DMS53 (cell line): ENCODE measurements around the gene SRCIN1.

Experiments used
- DNase-seq: peaks from one replicate; lab custom pipeline; 2025; lab: John Stamatoyannopoulos, UW

The SRCIN1 gene

GRCh38 chr17:38598536-38598935, 7.2 kb downstream of the SRCIN1 start:
- peak; percentile 96 for DNase-seq

DNA sequence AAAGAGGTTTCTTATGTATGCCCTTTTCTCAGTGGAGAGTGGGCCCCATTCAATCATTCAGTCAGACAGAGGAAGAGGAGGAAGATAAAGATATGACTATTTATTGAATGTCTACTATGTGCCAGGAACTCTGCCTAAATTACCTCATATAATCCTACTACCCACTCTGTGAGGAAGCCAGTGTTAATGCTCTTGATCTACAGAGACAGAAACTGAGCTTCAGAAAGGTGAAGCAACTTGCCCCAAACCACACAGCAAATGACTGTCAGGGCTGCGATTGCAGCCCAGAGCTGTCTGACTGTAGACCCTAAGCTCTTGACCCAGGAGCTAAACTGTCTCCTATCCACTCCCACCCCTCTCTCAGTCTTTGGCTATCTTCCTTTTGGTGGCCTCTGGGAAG, 8.4 kb downstream of the SRCIN1 start:
- no peak for DNase-seq

DNA sequence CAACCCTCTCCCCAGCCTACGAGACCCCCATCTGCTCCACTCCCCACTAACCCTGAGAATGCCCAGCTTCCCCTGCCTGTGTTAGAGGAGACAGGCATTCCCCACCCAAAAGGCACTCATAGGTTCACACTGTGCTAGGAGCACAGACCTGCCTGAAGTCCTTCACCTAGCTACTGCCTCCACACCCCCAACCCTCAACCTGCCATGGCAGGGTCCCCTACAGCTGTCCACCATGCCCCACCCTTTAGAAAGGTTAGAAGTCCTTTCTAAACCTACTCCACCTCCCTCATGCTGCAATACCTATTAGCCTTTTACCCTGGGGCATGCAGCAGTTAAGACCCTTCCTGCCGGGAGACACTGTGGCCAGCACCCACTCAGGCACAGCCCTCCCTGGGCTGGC, 9.1 kb downstream of the SRCIN1 start:
- no peak for DNase-seq

- DNase-seq = no peak
Measured at GRCh38 chr17:38595892-38596291, 9.9 kb downstream of the SRCIN1 start.

GRCh38 chr17:38594152-38594551, 11.6 kb downstream of the SRCIN1 start:
- no peak for DNase-seq

DNA sequence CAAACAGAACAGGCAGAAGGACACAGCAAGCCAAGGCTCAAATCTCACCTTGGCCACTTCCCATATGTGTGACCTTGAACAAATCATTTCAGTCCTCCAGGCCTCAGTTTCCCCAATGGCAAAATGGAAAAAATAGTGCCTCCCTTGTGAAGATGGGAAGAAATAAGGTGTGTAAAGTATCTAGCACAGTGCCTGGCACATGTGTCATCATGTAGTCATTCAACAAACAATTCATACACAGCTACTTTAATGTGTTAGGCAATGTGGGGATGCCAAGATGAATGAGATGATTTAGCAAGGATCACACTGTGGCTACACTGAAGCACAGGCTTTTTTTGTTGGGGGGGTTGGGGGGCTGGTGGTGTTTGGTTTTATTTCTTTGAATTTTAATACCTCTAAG, 13.3 kb downstream of the SRCIN1 start:
- DNase-seq = no peak

DNA sequence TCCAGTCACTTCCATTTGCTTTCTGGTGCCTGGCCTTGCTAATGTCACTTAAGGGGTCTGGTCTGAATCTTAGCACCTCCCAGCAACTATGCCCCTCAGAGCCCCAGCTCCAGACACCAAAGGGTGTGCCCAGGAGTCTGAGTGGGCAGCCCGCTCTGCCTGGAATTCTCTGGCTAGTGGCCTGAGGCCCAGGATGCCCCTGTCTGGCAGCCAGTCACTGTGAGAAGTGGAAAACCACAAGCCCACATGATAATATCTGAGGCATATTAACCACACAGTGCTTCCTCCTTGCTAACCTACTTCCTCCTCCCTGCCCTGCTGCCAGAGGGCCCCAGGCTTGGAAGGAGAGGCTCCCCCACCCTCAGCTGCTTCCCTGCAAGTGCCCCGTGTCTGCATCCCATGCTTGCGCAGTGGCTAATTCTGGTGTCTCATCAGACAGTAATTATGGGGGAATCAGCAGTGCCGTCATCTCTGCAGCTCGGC, 14.0 kb downstream of the SRCIN1 start:
- DNase-seq = no peak

DNA sequence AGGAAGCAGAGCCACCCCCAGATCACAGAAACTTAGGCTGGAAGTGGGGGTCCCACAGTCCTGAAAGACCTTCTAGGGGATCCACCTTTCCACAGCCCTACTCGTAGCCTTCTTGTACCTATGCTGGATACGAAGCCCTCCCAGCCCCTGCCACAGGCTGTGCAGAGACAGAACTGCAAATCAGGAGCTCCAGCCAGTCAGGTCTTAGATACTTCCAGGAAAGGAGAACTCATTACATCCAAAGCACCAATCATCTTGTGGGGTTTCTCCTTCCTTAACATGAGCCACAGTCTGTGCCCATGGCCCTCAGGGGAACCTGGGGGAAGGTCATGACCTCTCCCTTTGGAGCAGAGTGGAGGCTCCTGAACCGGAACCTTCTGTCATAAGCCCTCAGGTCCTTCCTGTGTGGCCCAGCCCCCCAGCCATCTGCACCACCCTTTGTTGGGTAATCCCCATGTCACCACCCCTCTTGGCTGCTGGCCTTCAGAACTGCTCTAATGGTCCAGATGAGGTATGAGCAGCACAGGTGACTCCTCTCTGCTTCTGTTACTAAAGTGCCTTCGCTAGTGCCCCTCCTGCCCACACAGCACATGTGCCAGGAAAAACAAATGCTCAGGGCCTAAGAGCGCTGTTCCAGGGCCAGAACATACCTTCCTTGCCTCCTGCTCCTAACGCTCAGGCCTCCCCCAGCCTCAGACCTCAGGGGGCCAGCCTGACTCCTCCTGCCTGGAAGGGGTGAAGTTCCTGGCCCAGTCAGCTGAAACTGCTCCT, 14.6 kb downstream of the SRCIN1 start:
- DNase-seq = no peak

DNA sequence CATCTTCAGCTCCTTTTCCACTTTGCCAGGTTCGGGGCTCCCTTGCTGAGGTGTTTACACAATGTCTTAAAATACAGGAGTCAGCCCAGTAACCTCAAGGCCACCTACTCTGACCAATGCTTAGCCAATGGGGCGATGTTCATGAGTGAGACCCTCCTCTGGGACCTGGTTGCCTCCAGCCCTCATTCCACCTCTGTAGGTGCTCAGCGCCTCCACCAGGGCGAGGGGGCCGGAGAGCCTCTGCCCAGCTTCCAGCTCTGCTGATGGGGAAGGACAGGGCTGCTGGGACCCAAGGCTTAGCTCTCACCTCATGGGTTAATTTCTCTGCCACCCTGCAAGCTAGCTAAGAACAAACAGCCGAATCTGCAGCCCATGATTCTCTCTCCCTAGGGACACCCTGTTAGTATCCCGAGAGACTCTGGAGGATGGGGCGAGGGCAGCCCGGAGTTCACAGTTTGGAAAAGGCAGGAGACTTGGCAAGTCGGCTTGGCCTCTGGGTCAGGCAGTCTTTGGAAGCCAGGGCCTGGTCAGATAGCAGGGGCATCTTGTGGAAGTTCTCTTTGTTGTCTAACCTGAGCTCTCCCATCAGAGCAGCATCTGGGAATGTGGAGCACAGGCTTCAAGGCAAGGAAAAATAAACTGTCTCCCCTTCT, 16.2 kb downstream of the SRCIN1 start:
- DNase-seq = no peak

- no peak for DNase-seq
Measured at GRCh38 chr17:38588788-38589174, 17.0 kb downstream of the SRCIN1 start.

DNA sequence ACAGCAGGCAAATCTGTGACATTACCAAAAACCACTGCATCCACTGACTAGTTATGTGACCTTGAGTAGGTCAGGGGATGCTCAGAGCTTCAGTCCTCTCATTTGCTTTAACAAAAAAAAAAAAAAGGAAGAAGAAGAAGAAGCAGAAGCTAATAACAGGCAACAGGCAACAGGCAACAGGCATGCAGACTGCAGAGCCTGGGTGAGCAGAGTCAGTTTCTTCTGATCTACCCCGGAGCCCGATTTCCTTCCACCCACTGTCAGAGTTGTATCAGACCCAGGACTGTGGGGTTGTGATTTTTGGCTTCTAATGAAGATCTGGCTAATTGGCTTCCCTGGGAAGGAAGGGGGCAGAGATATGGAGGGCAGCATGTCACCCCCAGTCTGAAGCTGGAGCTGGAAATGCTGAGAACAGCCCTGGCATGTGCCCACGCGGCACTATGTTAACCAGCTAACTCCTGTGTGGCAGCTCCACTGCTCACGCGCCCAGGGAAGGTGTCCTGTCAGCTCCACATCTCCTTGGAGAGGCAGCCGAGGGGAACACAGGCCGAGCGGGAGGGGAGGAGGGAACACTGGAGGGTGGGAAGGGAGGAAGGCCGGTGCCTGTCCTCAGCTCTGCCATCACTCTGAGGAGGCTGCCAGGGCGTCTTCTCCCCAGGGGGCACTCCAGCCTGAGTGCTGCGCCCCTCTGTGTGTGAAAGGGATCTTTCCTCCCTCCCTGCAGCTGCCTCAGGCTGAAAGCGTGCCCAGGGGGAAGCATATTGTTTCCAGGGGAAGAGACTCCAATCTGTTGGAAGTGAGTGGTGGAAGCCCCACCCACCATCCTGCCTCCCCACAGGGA, 17.6 kb downstream of the SRCIN1 start:
- DNase-seq = no peak

GRCh38 chr17:38587203-38587602, 18.5 kb downstream of the SRCIN1 start:
- DNase-seq = no peak

DNA sequence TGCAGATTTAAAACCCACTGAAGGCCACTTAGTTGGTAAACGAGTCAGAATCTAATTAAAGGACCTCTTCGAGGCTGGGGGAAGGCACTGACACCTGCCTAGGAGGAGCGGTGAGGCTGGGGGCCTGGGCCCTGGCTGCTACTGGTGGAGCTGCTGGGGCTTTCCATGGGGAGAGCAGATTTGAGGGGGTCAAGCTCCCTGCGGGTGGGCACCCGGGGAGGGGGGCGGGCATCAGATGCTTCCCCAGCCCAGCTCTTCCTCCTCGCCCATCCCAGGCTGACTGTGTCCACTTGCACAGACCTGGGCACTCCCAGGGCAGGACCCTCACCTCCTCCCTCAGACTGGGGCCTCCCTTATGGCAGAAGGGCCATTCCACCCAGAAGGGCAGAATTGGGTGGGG, 19.0 kb downstream of the SRCIN1 start:
- DNase-seq = no peak

- no peak for DNase-seq
Measured at GRCh38 chr17:38585918-38586529, 19.7 kb downstream of the SRCIN1 start.

DNA sequence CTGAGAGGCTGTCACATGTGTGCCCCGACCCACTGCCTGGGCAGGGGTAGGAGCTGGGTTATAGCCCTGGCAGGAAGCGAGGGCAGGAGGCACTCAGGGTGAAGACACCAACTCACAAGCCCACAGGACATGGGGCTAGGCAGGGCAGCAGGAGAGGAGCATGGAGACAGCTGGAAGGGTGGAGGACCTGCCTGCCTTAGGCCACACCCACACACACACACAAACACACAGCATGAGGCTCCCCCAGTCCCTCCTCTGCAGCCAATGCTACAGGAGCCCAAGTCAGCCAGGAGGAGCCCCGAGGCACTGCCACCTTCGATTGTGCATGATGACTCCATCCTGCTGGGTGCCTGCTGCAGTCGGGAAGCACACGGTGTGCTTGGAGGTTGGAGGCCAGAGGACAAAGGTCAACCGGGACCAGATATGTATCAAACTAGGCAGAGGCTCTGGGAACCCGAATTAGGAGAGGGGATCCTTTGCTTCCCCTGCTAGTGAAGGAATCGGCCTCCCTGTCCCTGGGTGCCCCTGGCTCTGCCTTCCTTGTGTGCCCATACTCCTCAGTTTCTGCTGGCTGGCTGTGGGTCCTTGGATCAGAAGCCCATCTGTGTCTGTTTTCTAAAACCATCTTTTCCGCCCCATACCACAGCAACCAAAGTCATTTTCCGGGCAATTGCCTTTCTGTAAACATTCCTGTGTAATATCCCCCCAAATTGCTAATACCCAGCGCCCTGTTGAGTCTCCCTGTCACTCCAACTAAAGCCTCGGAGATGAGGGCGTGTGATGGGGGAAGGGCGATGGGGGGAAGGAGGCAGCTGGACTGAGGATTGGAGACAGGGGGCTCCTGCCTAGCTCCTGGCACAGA, 20.5 kb downstream of the SRCIN1 start:
- peak; percentile 68 for DNase-seq

GRCh38 chr17:38584350-38584925, 21.3 kb downstream of the SRCIN1 start:
- peak; percentile 89 for DNase-seq

DNA sequence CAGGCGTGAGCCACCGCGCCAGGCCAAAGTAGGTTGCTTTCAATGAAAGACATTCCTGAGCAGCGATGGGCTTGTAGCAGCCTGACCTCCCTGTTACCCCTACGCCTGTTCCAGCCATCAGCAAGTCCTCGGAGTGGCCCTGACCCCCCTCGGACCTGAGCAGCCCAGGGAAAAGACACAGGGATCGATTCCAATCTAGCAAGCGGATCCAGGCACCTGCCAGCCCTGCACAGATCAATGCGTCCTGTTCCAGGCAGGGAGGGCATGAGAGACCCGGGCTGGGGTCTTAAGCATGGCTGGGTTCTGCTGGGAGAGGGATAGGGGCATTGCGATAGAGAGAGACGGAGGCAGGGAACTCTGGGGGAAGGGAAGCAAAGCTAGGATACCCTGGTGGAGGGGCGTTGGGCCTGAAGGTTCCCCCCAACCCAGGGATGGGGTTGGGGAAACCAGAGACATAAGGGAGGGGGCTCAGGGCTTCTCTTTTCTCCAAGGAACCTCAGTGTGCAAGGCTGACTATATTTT, 21.9 kb downstream of the SRCIN1 start:
- no peak for DNase-seq

GRCh38 chr17:38583176-38583575, 22.6 kb downstream of the SRCIN1 start:
- no peak for DNase-seq

- no peak for DNase-seq
Measured at GRCh38 chr17:38582069-38582468, 23.7 kb downstream of the SRCIN1 start.

DNA sequence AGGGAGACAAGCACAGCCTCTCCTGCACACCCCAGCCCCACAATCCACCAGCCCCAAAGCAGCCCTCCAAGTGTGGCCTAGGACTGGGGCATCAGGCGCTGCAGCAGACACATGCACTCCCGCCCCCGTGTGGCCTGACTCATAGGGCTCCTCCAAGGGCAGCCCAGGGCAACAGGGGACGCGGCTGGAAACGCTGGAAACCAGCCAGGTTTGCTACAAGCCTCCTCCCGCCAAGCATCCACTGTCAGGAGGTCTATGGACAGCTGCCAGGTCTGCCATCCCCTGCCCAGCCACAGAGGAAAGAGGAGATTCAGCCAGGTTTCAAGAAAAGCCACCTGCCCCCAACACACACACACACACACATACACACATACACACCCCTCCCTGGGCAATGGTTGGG, 25.8 kb downstream of the SRCIN1 start:
- peak; percentile 77 for DNase-seq

DNA sequence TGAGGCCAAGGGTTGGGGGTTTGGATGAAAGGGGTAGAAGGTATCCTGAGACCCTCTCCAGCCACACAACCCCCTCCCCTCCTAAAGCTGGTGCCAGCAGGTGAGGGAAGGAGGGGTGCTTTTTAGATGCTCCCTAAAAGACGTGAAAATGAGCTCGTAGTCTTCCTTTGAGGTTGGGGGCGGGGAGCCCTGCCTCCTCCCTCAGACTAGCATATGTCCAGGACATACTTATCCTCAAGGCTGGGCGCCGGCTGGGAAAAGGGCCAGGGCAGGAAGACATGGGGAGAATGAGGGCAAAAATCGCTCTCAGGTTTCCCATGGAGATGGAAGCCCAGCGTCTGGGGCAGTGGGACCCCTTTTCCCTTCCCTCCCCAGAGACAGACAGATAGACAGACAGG, 26.7 kb downstream of the SRCIN1 start:
- DNase-seq = no peak
